AG09319 (cell line): ENCODE data around the gene FAM200A.
"Not testable (repeated sequence)": the region's sequence is repeated elsewhere in the genome, so short reads cannot be mapped to it uniquely, and the experiment has no call there.

Experiments used
- DNase-seq: peaks from one replicate; pipeline ENCODE4 v3.0.0-alpha.2; 2010; ENCODE audit warnings: low read depth; ENCODE audit errors: extremely low read depth
- CTCF ChIP-seq: IDR thresholded peaks from 2 replicates; pipeline ENCODE4 v1.5.1; 2011; ENCODE audit warnings: low read depth, mild to moderate bottlenecking, inconsistent platforms, low read length, moderate library complexity

FAM200A gene

GRCh38 chr7:99514050-99514449, 37.9 kb downstream of the FAM200A start:
- DNase-seq: no peak
- no peak for TF ChIP-seq CTCF

GRCh38 chr7:99505324-99505662, 46.6 kb downstream of the FAM200A start:
- DNase-seq: no peak
- no peak for TF ChIP-seq CTCF

GRCh38 chr7:99504603-99505323, 47.2 kb downstream of the FAM200A start, which contains the start of gene ZKSCAN5:
TSS of gene ZKSCAN5 (plus strand) at chr7:99504662. CDS start at chr7:99506045, 1,383 bp downstream.
- TF ChIP-seq CTCF: no peak
- DNase-seq: peak; percentile 90

- DNase-seq: no peak
- no peak for TF ChIP-seq CTCF
Measured at GRCh38 chr7:99504281-99504602, 47.7 kb downstream of the FAM200A start.

GRCh38 chr7:99501236-99501635, 50.7 kb downstream of the FAM200A start:
- DNase-seq: not testable (repeated sequence)

GRCh38 chr7:99500637-99501009, 51.3 kb downstream of the FAM200A start:
- DNase-seq: no peak
- no peak for TF ChIP-seq CTCF

GRCh38 chr7:99499721-99500636, 51.9 kb downstream of the FAM200A start, which contains the start of gene ZNF394:
TSS of gene ZNF394 (minus strand) at chr7:99500281. CDS start at chr7:99500093, 188 bp downstream.
- no peak; the same call in 1 of the 2 replicates for TF ChIP-seq CTCF
- DNase-seq: peak; percentile 71
